ENCODE measurements around the gene KCNQ1. TPM values are rescaled to one million over a fixed set of nuclear protein-coding genes. Genes with fewer than 3 reads are reported as not detected.

The KCNQ1 gene
- polyA plus RNA-seq, 1 experiment, result not detected

GRCh38 chr11:2707736-2708135 is 262.9 kb downstream of the KCNQ1 start:
- POLR2A ChIA-PET, result interaction anchor here (0.8 to 1.0 kb wide), 2 partner anchors 8 to 178 kb away, joined by 3 to 5 read pairs; partner anchors contain the start of genes CDKN1C and KCNQ1OT1

GRCh38 chr11:2708151-2708581 is 263.4 kb downstream of the KCNQ1 start:
- peak overlapping the region; percentile 57 for H3K27ac ChIP-seq (ENCODE audit: low read depth, low read length)
- H3K9me3 ChIP-seq (ENCODE audit: control insufficient read depth, insufficient read depth, low read length), result peaks cover 11% of the 10 kb centered on the region; the same call in 1 of the 2 replicates
- ChIA-PET POLR2A (interaction anchor here (0.8 to 1.0 kb wide), 2 partner anchors 9 to 177 kb away, joined by 3 to 5 read pairs; partner anchors contain the start of genes CDKN1C and KCNQ1OT1), CTCF (no interaction called here)
- H3K27me3 ChIP-seq (ENCODE audit: control insufficient read depth, insufficient read depth, low read length), result peaks cover 36% of the 10 kb centered on the region
- no peak for TF ChIP-seq CTCF (IDR thresholded peaks at IDR 0.05; ENCODE audit: low read depth, low read length)
- no peak for DNase-seq (ENCODE audit: low read depth, low spot score)
- H3K4me3 ChIP-seq (ENCODE audit: low read depth, low read length), result no peak overlapping the region

More at GRCh38 chr11:2707736-2708135, 262.9 kb downstream of the KCNQ1 start:
- peaks cover 36% of the 10 kb centered on the region for H3K27me3 ChIP-seq (ENCODE audit: control insufficient read depth, insufficient read depth, low read length)
- peaks cover 11% of the 10 kb centered on the region for H3K9me3 ChIP-seq (ENCODE audit: control insufficient read depth, insufficient read depth, low read length)
- no peak overlapping the region for H3K27ac ChIP-seq (ENCODE audit: low read depth, low read length)
- CTCF ChIA-PET, result no interaction called here
- H3K4me3 ChIP-seq (ENCODE audit: low read depth, low read length), result no peak overlapping the region
- no peak for TF ChIP-seq CTCF (IDR thresholded peaks at IDR 0.05; ENCODE audit: low read depth, low read length)
- no peak for DNase-seq (ENCODE audit: low read depth, low spot score)

GRCh38 chr11:2708757-2709281 is 264.0 kb downstream of the KCNQ1 start:
- Histone ChIP-seq H3K4me3 (ENCODE audit: low read depth, low read length) (peak overlapping the region; percentile 32), H3K27me3 (ENCODE audit: control insufficient read depth, insufficient read depth, low read length) (peaks cover 38% of the 10 kb centered on the region), H3K9me3 (ENCODE audit: control insufficient read depth, insufficient read depth, low read length) (peaks cover 11% of the 10 kb centered on the region; the same call in 1 of the 2 replicates), H3K27ac (ENCODE audit: low read depth, low read length) (peak overlapping the region; percentile 57)
- ChIA-PET POLR2A (interaction anchor here (0.7 to 1.0 kb wide), 3 partner anchors 9 to 177 kb away, joined by 4 to 5 read pairs (median 5); partner anchors contain the start of genes CDKN1C and KCNQ1OT1), CTCF (no interaction called here)
- no peak for TF ChIP-seq CTCF (IDR thresholded peaks at IDR 0.05; ENCODE audit: low read depth, low read length)
- DNase-seq (ENCODE audit: low read depth, low spot score), result peak; percentile 37

GRCh38 chr11:2709429-2709828 is 264.6 kb downstream of the KCNQ1 start:
- no peak for TF ChIP-seq CTCF (IDR thresholded peaks at IDR 0.05; ENCODE audit: low read depth, low read length)
- Histone ChIP-seq H3K4me3 (ENCODE audit: low read depth, low read length) (no peak overlapping the region), H3K27ac (ENCODE audit: low read depth, low read length) (no peak overlapping the region), H3K27me3 (ENCODE audit: control insufficient read depth, insufficient read depth, low read length) (peaks cover 38% of the 10 kb centered on the region), H3K9me3 (ENCODE audit: control insufficient read depth, insufficient read depth, low read length) (peaks cover 11% of the 10 kb centered on the region; the same call in 1 of the 2 replicates)
- DNase-seq (ENCODE audit: low read depth, low spot score), result no peak
- ChIA-PET CTCF (no interaction called here), POLR2A (interaction anchor here (1.0 kb wide), 1 partner anchor 10 kb away, joined by 5 read pairs; the partner anchor contains the start of gene KCNQ1OT1)

- ChIA-PET CTCF (no interaction called here), POLR2A (no interaction called here)
- no peak overlapping the region for H3K27ac ChIP-seq (ENCODE audit: low read depth, low read length)
- DNase-seq (ENCODE audit: low read depth, low spot score), result no peak
- TF ChIP-seq CTCF (IDR thresholded peaks at IDR 0.05; ENCODE audit: low read depth, low read length), result no peak
- H3K9me3 ChIP-seq (ENCODE audit: control insufficient read depth, insufficient read depth, low read length), result peaks cover 6% of the 10 kb centered on the region; the same call in 1 of the 2 replicates
- H3K27me3 ChIP-seq (ENCODE audit: control insufficient read depth, insufficient read depth, low read length), result peaks cover 50% of the 10 kb centered on the region
- H3K4me3 ChIP-seq (ENCODE audit: low read depth, low read length), result no peak overlapping the region
These were observed 266.4 kb downstream of the KCNQ1 start for GRCh38 chr11:2711161-2711560.

Data from AG04450 (cell line).